K562 (cell line): ENCODE results near the gene HAVCR1. TPM values are rescaled to one million over a fixed set of nuclear protein-coding genes. Genes with fewer than 3 reads are reported as not detected.

Source experiments
- ATAC-seq: fragments of 200-7000 bp; cut with Tn5 transposase; 3 replicates; pipeline ENCODE4 v1.9.1; 2020; ENCODE audit warnings: moderate library complexity
- BruUV-seq: library from RNA; stranded (reverse); fragments of 400-500 nt; replicated peaks from 2 replicates; lab custom pipeline; 2021; lab: Mats Ljungman, UMichigan
- CTCF ChIA-PET: fragments of 300-600 bp; formaldehyde crosslinking; extraction: SDS; loops from one replicate; lab custom pipeline; 2021; ENCODE audit warnings: low intra/inter-chr PET ratio; lab: Yijun Ruan, JAX
- POLR2A ChIA-PET: fragments of 300-600, 350-650 bp; sonication (Branson Sonifier 250); formaldehyde crosslinking; extraction: SDS; loops from one replicate; lab custom pipeline; 2021; ENCODE audit warnings: antibody characterized with exemption, inconsistent platforms; lab: Yijun Ruan, JAX
- DNase-seq, 4 experiments: peaks; one replicate each; pipeline versions ENCODE4 v3.0.0 to v3.0.0-alpha.2; 2011 to 2018; ENCODE audit warnings: low spot score in 3 of 4, mixed read lengths in 3 of 4; ENCODE audit errors: extremely low read depth in 1 of 4
- FAIRE-seq: peaks from 2 replicates; lab custom pipeline; 2011; peaks lifted over from hg19 to GRCh38; lab: Jason Lieb, UNC
- H2AFZ ChIP-seq: 2 replicates; pipeline ENCODE4 v1.6.0; 2011; ENCODE audit warnings: low read depth, low read length, control low read depth, inconsistent platforms
- H3K27ac ChIP-seq: fragments of 200-600 bp; 3 replicates; pipeline ENCODE4 v1.8.0; 2011; ENCODE audit warnings: low read depth, mild to moderate bottlenecking, control low read depth, inconsistent platforms, low read length, moderate library complexity, mixed read lengths; ENCODE audit errors: extremely low read depth
- H3K27me3 ChIP-seq, 2 experiments: fragments of 300-600 bp in 1 of 2; 2 replicates in 1 of 2; 3 replicates in 1 of 2; pipeline versions ENCODE4 v1.6.0 to v1.8.0; 2011; ENCODE audit warnings: inconsistent platforms in 2 of 2, low read length in 2 of 2, mild to moderate bottlenecking in 1 of 2, mixed read lengths in 1 of 2, moderate library complexity in 1 of 2; ENCODE audit not compliant: control insufficient read depth in 2 of 2, insufficient read depth in 2 of 2
- H3K36me3 ChIP-seq: fragments of 300-600 bp; 3 replicates; pipeline ENCODE4 v1.8.0; 2011; ENCODE audit warnings: mild to moderate bottlenecking, low read length, inconsistent platforms; ENCODE audit not compliant: control insufficient read depth, insufficient read depth
- H3K4me1 ChIP-seq, 2 experiments: fragments of 200-600 bp in 1 of 2; replicated peaks in 1 of 2; 2 replicates in 1 of 2; 3 replicates in 1 of 2; pipeline versions ENCODE4 v1.5.1 to v1.8.0; 2011; ENCODE audit warnings: inconsistent platforms in 2 of 2, low read length in 2 of 2, mild to moderate bottlenecking in 1 of 2, mixed read lengths in 1 of 2, moderate library complexity in 1 of 2; ENCODE audit not compliant: control insufficient read depth in 2 of 2, insufficient read depth in 2 of 2
- H3K4me2 ChIP-seq: 2 replicates; pipeline ENCODE4 v1.6.1; 2011; ENCODE audit warnings: low read length, control low read depth, inconsistent platforms, mixed read lengths; ENCODE audit not compliant: insufficient read depth
- H3K4me3 ChIP-seq: fragments of 200-600 bp; sonication (generic), shearing (Covaris generic); 2 replicates; pipeline ENCODE4 v1.5.1; 2016; ENCODE audit warnings: control low read depth, inconsistent platforms
- H3K79me2 ChIP-seq: fragments of 200-600 bp; 3 replicates; pipeline ENCODE4 v1.8.0; 2011; ENCODE audit warnings: low read length, inconsistent platforms; ENCODE audit not compliant: control insufficient read depth, insufficient read depth
- H3K9ac ChIP-seq, 2 experiments: 2 replicates each; pipeline versions ENCODE4 v1.6.0 to v1.6.1; 2011; ENCODE audit warnings: low read depth in 2 of 2, low read length in 2 of 2, control low read depth in 1 of 2, inconsistent platforms in 1 of 2, mild to moderate bottlenecking in 1 of 2, mixed read lengths in 1 of 2; ENCODE audit not compliant: insufficient read depth in 1 of 2
- H3K9me1 ChIP-seq: one replicate; pipeline ENCODE4 v1.6.0; 2011; ENCODE audit warnings: inconsistent platforms, mild to moderate bottlenecking, low read length, moderate library complexity; ENCODE audit not compliant: control insufficient read depth, insufficient read depth
- H3K9me3 ChIP-seq: replicated peaks from 2 replicates; pipeline ENCODE4 v1.5.1; 2011; ENCODE audit warnings: low read depth, low read length, inconsistent platforms; ENCODE audit not compliant: control insufficient read depth, insufficient read depth
- H4K20me1 ChIP-seq: replicated peaks from 2 replicates; pipeline ENCODE4 v1.6.1; 2011; ENCODE audit warnings: low read length, inconsistent platforms, mixed read lengths; ENCODE audit not compliant: control insufficient read depth, insufficient read depth
- CREB1 ChIP-seq, 2 experiments: sonication (generic) in 1 of 2; formaldehyde crosslinking in 1 of 2; IDR thresholded peaks; 2 replicates each; pipeline versions ENCODE4 v1.6.1 to v1.8.0; 2012 to 2022; ENCODE audit warnings: inconsistent platforms in 1 of 2, mild to moderate bottlenecking in 1 of 2, missing genetic modification reagents in 1 of 2, moderate library complexity in 1 of 2
- GATA2 ChIP-seq: sonication (generic); formaldehyde crosslinking; IDR thresholded peaks from 2 replicates; pipeline ENCODE4 v1.4.0; 2020; ENCODE audit warnings: mild to moderate bottlenecking, missing genetic modification reagents
- ILF3 ChIP-seq: fragments of 450-650 bp; IDR thresholded peaks from 2 replicates; pipeline ENCODE4 v1.6.1; 2018; ENCODE audit warnings: antibody characterized with exemption, mild to moderate bottlenecking, moderate library complexity, borderline replicate concordance
- MAFK ChIP-seq: IDR thresholded peaks from 2 replicates; pipeline ENCODE4 v1.6.1; 2011; ENCODE audit warnings: low read length, improper control_type of control experiment
- MTF1 ChIP-seq: fragments of 250-450 bp; sonication (Bioruptor Pico); IDR thresholded peaks from 2 replicates; pipeline ENCODE4 v1.9.0; 2021; ENCODE audit warnings: moderate library complexity, mild to moderate bottlenecking, inconsistent platforms, borderline replicate concordance
- RBM17 ChIP-seq: fragments of 200-400 bp; formaldehyde crosslinking; IDR thresholded peaks from 2 replicates; pipeline ENCODE4 v1.6.1; 2017; ENCODE audit warnings: low read depth, mild to moderate bottlenecking, low read length, borderline replicate concordance
- TCF7L2 ChIP-seq: fragments of 150-350 bp; IDR thresholded peaks from 2 replicates; pipeline ENCODE4 v1.6.1; 2016; ENCODE audit warnings: low read depth, mild to moderate bottlenecking, low read length, moderate library complexity
- TSC22D4 ChIP-seq: fragments of 450-650 bp; IDR thresholded peaks from 2 replicates; pipeline ENCODE4 v1.6.1; 2016; ENCODE audit warnings: missing genetic modification characterization, missing biosample characterization, control low read depth
- XRCC4 ChIP-seq: IDR thresholded peaks from one replicate; pipeline ENCODE4 v1.6.1; 2011; ENCODE audit not compliant: insufficient read depth, insufficient read length; ENCODE audit errors: extremely low read depth
- ZKSCAN8 ChIP-seq: fragments of 200-800 bp; sonication (Bioruptor generic); IDR thresholded peaks from 2 replicates; pipeline ENCODE4 v1.6.1; 2016; ENCODE audit warnings: missing genetic modification characterization, missing compliant biosample characterization
- ZNF133 ChIP-seq: fragments of 250-450 bp; sonication (Bioruptor Pico); IDR thresholded peaks from 2 replicates; pipeline ENCODE4 v1.4.0; 2020; ENCODE audit warnings: mild to moderate bottlenecking
- ZNF184 ChIP-seq: sonication (generic); formaldehyde crosslinking; IDR thresholded peaks from 2 replicates; pipeline ENCODE4 v1.5.0; 2020; ENCODE audit warnings: missing genetic modification reagents
- WGBS: fragments of 100-300 bp; shearing (Covaris generic); methylation state at CpG from one replicate; pipeline ENCODE4 v1.1.6; 2016; ENCODE audit warnings: low coverage, mixed read lengths; ENCODE audit not compliant: insufficient coverage; ENCODE audit errors: missing lambda C conversion rate; 5-methylcytosine and 5-hydroxymethylcytosine counted together
- in situ Hi-C: fragments of 300-500 bp; cut with MboI; formaldehyde crosslinking; loops from 4 replicates; pipeline ENCODE4 v1.15.0; 2018; ENCODE audit warnings: inconsistent platforms, mixed read lengths
- intact Hi-C: fragments of 100-400 bp; cut with micrococcal nuclease; formaldehyde crosslinking; loops from 2 replicates; pipeline ENCODE4 v1.14.2; 2022
- polyA plus RNA-seq, 8 experiments: library from polyadenylated mRNA; depleted of rRNA in 4 of 8; stranded (reverse) in 5 of 8; unstranded in 3 of 8; fragments of >200 nt; fragmentation: Nextera tagmentation in 2 of 8; fragmentation: Illumina TruSeq in 1 of 8; extraction: Ambion mirVana in 2 of 8; extraction: Trizol in 1 of 8; gene quantifications; 2 replicates each; pipeline versions ENCODE4 v1.2.1 to v1.2.3, GENCODE V29; 2011 to 2014; ENCODE audit warnings: inconsistent platforms in 1 of 8, missing spikeins in 1 of 8
- total RNA-seq, 7 experiments: library from RNA; depleted of rRNA in 6 of 7; stranded (reverse); fragments of >200 nt in 6 of 7; fragmentation: Illumina TruSeq in 2 of 7; extraction: Trizol in 2 of 7; gene quantifications; 2 replicates each; pipeline versions ENCODE4 v1.2.1 to v1.2.3, GENCODE V29; 2011 to 2021; ENCODE audit warnings: low replicate concordance in 1 of 7
- TF ChIP-seq, protein P1 (sequence below): sonication (generic); formaldehyde crosslinking; IDR thresholded peaks from 2 replicates; pipeline ENCODE4 v1.5.0; 2020; ENCODE audit warnings: missing genetic modification reagents
- TF ChIP-seq, protein P2 (sequence below): fragments of 450-650 bp; formaldehyde crosslinking; IDR thresholded peaks from 2 replicates; pipeline ENCODE4 v1.4.0; 2020; ENCODE audit warnings: mild to moderate bottlenecking, mixed read lengths
- TF ChIP-seq, protein P3 (sequence below): fragments of 250-450 bp; sonication (Bioruptor Pico); IDR thresholded peaks from 2 replicates; pipeline ENCODE4 v1.5.0; 2021

HAVCR1 gene
- total and polyA plus RNA-seq, 9 of the 15 experiments (the other 6 are each of a cell fraction or from before 2014, with no cell fraction given) = 0.04 TPM; not detected in 8

DNA sequence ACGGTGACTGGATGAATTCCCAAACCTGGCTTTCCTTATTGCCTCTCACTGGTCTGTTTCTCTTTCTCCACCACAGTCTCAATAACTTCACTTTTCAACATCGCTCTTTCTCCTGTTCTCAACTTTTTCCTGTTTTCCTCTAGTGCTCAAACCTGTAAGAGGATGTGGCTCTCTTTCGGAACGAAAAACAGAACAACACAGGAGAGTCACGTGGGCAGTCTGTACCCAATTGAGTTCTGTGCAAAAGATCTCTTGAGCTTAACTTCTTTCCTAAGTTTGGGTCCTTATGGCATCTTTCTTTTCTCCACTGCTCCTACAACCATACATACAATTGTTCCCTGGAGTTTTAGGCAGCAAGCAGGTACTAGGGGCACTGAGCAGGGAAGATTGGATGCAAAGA, 8.9 kb downstream of the HAVCR1 start:
- intact Hi-C loops = no loop called here
- H3K4me3 ChIP-seq = no peak overlapping the region
- H3K27me3 ChIP-seq = peaks cover 0 to 5% of the 10 kb centered on the region in 2 experiments; a peak in 1 of 5 replicates
- FAIRE-seq = no peak
- no peak for TF ChIP-seq TSC22D4
- no peak for TF ChIP-seq ILF3
- TF ChIP-seq TCF7L2 = no peak
- TF ChIP-seq, protein P1, sequence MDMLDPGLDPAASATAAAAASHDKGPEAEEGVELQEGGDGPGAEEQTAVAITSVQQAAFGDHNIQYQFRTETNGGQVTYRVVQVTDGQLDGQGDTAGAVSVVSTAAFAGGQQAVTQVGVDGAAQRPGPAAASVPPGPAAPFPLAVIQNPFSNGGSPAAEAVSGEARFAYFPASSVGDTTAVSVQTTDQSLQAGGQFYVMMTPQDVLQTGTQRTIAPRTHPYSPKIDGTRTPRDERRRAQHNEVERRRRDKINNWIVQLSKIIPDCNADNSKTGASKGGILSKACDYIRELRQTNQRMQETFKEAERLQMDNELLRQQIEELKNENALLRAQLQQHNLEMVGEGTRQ (CRISPR knock-in tag) = 0 out of 2 replicates have a peak, but pooled peaks have one; percentile 37
- TF ChIP-seq ZNF184 (CRISPR knock-in tag) = no peak
- TF ChIP-seq, protein P2, sequence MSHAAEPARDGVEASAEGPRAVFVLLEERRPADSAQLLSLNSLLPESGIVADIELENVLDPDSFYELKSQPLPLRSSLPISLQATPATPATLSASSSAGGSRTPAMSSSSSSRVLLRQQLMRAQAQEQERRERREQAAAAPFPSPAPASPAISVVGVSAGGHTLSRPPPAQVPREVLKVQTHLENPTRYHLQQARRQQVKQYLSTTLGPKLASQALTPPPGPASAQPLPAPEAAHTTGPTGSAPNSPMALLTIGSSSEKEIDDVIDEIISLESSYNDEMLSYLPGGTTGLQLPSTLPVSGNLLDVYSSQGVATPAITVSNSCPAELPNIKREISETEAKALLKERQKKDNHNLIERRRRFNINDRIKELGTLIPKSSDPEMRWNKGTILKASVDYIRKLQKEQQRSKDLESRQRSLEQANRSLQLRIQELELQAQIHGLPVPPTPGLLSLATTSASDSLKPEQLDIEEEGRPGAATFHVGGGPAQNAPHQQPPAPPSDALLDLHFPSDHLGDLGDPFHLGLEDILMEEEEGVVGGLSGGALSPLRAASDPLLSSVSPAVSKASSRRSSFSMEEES (CRISPR knock-in tag) = peak; percentile 27; the same call in 1 of the 2 replicates
- TF ChIP-seq ZKSCAN8 = no peak
- TF ChIP-seq XRCC4 = no peak
- TF ChIP-seq, protein P3, sequence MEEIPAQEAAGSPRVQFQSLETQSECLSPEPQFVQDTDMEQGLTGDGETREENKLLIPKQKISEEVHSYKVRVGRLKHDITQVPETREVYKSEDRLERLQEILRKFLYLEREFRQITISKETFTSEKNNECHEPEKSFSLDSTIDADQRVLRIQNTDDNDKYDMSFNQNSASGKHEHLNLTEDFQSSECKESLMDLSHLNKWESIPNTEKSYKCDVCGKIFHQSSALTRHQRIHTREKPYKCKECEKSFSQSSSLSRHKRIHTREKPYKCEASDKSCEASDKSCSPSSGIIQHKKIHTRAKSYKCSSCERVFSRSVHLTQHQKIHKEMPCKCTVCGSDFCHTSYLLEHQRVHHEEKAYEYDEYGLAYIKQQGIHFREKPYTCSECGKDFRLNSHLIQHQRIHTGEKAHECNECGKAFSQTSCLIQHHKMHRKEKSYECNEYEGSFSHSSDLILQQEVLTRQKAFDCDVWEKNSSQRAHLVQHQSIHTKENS = no peak
- no peak for TF ChIP-seq MTF1 (CRISPR knock-in tag)
- no peak for TF ChIP-seq MAFK
- TF ChIP-seq CREB1 (IDR thresholded peaks at IDR 0.05) = no peak
- TF ChIP-seq CREB1 (CRISPR knock-in tag; IDR thresholded peaks at IDR 0.05) = no peak
- no peak for TF ChIP-seq GATA2 (CRISPR knock-in tag)
- no peak for TF ChIP-seq ZNF133 (CRISPR knock-in tag)
- TF ChIP-seq RBM17 = no peak
- no peak for DNase-seq
- no peak overlapping the region for H3K4me2 ChIP-seq
- ChIA-PET POLR2A (interaction anchor here (0.6 kb wide), 1 partner anchor 92 kb away, joined by 3 read pairs; no protein-coding TSS in a partner anchor), CTCF (no interaction called here)
- H3K36me3 ChIP-seq = no peaks in the 10 kb centered on the region
- H2AFZ ChIP-seq = no peak overlapping the region
- in situ Hi-C loops = no loop called here
- H4K20me1 ChIP-seq = no peaks in the 10 kb centered on the region
- no peak overlapping the region for H3K27ac ChIP-seq
- no peaks in the 10 kb centered on the region; the same call in 2 of the 3 replicates for H3K79me2 ChIP-seq
- no peak overlapping the region for H3K9ac ChIP-seq
- H3K4me1 ChIP-seq = no peaks in the 10 kb centered on the region
- no TSS peak for BruUV-seq
- ATAC-seq = no peak
- 1% methylated on average over 5 of the region's 5 CpGs for WGBS
- H3K9me3 ChIP-seq = no peaks in the 10 kb centered on the region
- H3K9me1 ChIP-seq = no peaks in the 10 kb centered on the region
